Ramos (cell line): ENCODE data around the gene SNTA1.
"Not testable (repeated sequence)": the region's sequence is repeated elsewhere in the genome, so short reads cannot be mapped to it uniquely, and the experiment has no call there.

ENCODE experiments used
- in situ Hi-C: fragments of 300-500 bp; cut with MboI; formaldehyde crosslinking; loops from one replicate; pipeline ENCODE4 v1.14.3; 2022; ENCODE audit warnings: low sequenced_read_pairs; ENCODE audit not compliant: unreplicated experiment

The SNTA1 gene

DNA sequence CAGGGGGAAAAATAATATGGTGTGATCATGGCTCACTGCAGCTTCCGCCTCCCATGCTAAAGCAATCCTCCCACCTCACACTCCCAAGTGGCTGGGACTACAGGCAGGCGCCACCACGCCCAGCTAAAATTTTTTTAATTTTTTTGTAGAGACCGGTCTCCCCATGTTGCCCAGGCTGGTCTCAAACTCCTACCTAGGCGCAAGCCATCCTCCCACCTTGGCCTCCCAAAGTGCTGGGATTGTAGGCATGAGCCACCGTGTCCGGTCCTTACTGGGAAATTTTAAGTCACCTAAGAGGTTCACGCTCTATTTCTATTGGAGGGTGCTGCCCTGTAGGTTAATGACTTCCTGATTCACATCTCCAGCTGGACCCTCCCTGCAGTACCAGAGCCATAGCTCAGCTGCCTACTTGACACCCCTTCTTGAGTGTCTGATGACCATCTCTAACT is 41.6 kb downstream of the SNTA1 start:
- in situ Hi-C loops = no loop called here

DNA sequence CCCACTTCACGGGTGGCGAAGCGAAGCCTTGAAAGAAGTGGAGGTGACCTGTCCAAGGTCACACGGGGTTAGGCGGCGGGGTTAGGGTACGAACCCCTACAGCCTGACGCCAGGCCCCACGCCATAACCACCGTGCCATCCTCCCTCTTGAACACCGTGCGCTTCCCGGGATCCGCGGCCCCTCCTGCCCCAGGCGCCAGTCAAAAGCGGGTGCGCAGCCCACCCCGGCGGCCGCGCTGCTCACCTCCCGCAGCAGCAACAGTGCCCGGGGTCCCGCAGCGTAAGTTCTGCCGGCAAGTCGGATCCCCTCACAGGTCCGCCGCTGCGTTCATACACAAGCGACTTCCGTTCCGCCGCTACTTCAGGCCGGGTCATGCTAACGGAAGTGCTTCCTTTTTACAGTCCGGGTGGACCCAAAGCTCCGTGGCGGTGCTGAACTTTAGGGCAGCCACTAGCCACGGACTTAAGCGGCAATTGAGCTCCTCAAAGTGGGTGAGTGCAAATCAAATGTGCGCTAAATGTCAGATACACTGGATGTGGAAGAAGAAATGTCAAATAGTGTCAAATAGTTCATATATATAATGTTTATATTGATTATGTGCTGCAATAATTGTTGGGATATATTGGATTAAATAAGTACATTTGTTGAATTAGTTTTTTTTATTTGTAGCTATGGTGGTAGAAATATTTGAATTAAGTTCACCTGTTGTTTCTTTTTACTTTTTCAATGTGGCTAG is 42.2 kb downstream of the SNTA1 start, which contains the start of gene CDK5RAP1:
Gene CDK5RAP1 (minus strand): TSS at position 336 of the 737 bp plus-strand sequence. CDS start 4,455 bp downstream, outside the sequence.
- in situ Hi-C loops = no loop called here

DNA sequence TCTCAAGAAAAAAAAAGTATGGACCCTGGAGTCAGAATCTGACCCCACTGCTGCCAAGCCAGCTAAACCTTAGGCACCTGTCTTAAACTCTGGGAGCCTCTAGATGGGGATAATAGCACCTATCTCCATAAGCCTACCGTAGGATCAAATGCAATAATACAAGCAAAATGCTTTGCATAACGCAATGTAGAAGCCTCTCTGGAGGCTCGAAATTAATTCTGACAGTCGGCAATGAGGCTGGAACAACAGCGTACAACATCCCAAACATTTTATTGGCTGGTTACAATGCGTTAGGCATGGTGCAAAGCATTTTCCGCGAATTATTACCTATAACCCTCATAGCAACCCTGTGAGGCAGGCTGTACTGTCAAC is 42.8 kb downstream of the SNTA1 start:
- in situ Hi-C loops = no loop called here

DNA sequence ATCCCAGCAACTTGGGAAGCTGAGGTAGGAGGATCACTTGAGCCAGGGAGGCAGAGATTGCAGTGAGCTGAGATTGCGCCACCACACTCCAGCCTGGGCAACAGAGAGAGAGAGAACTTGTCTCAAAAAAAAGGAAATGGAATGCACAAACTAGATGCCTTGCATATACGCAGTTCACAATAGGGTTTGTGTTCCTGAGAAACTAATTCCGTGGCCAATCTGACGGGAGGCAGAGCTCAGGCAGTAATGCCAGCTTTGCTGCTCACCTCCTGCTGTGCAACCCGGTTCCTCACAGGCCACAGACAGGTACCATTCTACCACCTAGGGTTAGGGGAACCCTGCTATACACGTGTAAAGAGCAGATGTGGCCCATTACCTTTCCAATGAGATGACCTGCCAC is 43.6 kb downstream of the SNTA1 start:
- in situ Hi-C loops = no loop called here

DNA sequence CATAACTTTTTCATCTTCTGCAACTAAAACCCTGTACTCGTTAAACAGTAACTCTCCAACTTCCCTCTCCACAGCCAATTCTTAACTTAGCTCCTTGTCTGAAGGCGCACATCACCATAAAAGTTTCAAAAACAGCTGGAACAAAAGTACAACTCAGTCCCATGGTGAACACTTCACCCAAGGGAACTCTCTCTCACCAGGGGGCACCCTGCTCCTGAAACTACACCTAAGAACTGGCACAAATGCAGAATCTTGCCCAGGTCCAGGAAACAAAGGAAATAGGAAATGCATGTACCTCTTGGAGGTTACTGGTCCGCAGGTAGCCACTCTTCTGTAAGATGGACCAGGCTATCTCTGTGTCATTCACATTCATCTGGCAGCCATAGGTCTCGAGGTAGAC is 48.8 kb downstream of the SNTA1 start:
- in situ Hi-C loops = no loop called here

DNA sequence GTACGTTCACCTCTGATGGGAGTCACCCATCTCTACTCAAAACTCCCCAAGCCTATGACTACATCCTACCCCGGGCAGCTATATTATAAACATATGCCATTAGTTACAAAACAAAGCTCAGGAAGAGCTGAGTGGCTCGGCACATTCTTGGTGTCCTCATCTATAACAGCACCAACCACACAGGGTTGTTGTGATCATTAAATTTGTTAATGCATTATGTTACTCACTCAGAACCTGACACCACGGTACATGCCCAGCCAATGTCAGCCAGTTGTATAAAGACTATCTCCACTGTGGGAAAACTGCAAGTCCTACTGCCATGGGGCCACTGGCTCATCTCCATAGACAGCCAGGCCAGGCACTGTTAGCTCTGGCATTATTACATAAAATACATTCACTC is 50.0 kb downstream of the SNTA1 start:
- in situ Hi-C loops = no loop called here

DNA sequence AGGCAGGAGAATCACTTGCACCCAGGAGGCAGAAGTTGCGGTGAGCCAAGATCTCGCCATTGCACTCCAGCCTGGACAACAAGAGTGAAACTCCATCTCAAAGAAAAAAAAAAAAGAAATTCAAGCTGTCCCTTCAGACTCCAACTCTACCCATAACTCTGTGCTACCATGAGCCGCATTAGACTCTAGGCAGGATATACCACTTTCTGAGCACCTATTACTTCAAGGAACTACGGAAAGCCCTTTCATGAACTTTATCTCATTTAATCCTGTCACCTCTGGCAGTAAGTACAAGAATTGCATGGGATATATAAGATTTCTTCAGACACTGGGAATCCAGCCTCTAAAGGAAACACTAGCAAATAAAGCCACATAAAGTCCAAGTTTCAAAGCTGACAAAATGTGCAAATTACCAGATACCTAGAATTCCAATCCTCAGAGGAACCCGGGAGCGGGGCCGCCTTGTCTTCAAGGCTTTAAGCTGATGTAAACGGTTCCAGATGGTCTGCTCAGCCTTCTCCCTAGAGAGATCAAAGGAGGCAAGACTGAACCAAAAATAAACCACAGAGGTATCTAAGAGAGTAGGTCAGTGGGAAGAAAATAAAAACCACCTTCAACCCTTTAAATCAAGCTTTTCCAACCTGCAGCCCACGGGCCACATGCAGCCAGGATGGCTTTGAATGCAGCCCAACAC is 51.7 kb downstream of the SNTA1 start:
- in situ Hi-C loops = no loop called here

DNA sequence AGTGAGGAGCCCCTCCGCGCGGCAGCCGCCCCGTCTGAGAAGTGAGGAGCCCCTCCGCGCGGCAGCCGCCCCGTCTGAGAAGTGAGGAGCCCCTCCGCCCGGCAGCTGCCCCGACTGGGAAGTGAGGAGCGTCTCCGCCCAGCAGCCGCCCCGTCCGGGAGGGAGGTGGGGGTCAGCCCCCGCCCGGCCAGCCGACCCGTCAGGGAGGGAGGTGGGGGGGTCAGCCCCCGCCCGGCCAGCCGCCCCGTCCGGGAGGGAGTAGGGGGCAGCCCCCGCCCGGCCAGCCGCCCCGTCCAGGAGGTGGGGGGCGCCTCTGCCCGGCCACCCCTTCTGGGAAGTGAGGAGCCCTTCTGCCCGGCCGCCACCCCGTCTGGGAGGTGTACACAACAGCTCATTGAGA is 54.2 kb downstream of the SNTA1 start:
- in situ Hi-C loops = not testable (repeated sequence)

DNA sequence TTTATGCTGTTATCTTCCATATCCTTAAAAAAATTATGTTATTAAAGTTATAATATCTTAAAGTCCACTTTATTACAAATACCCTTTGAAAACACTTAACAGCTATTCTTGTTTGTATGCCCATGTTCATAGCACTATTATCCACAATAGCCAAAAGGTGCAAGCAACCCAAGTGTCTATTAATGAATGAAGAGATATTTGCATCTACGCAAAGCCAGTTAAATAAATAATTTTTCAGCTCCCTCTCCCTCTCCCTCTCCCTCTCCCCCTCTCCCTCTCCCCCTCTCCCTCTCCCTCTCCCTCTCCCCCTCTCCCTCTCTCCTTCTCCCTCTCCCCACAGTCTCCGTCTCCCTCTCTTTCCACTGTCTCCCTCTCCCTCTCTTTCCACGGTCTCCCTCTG is 55.3 kb downstream of the SNTA1 start:
- in situ Hi-C loops = no loop called here

DNA sequence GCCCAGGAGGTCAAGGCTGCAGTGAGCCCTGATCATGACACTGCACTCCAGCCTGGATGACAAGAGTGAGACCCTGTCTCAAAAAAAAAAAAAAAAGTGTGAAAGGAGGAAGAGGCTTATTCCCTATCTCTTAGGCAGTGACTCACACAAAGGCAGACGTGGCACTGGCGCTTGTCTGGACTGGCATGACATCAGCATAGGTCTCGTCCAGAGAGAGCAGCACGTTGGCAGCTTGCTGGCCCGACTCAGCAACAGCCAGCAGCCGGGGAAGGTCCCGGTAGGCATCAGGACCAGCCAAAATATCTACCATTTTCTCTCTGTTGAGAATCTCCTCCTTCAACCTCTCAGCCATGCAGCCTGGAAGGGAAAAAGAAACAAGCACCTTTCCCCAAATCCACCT is 56.4 kb downstream of the SNTA1 start:
- in situ Hi-C loops = no loop called here

DNA sequence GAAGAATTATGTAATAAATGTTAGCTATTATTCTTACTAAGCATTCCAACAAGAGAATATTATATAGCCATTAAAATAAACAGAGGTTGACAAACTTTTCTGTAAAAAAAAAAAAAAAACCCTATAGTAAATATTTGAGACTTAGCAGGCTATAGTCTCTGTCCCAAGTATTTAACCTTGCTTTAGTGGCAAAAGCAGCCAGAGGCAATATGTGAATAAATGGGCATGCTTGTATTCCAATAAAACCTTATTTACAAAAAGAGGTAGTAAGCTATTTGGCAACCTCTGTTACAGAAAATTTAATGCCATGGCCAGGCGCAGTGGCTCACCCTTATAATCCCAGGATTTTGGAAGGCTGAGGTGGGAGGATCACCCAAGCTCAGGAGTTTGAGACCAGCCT is 56.9 kb downstream of the SNTA1 start:
- in situ Hi-C loops = no loop called here

DNA sequence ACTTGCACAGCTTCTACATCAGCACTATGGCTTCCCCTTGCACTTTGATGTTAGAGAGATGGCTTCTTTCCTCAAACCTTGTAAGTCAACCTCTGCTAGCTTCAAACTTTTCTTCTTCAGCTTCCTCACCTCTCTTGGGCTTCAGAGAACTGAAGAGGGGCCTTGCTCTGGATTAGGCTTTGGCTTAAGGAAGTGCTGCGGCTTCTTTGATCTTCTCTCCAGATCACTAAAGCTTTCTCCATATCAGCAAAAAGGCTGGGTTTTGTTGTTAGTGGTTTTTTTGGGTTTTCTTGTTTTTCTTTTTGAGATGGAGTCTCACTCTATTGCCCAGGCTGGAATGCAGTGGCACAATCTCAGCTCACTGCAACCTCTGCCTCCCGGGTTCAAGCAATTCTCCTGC is 66.2 kb downstream of the SNTA1 start:
- in situ Hi-C loops = no loop called here

DNA sequence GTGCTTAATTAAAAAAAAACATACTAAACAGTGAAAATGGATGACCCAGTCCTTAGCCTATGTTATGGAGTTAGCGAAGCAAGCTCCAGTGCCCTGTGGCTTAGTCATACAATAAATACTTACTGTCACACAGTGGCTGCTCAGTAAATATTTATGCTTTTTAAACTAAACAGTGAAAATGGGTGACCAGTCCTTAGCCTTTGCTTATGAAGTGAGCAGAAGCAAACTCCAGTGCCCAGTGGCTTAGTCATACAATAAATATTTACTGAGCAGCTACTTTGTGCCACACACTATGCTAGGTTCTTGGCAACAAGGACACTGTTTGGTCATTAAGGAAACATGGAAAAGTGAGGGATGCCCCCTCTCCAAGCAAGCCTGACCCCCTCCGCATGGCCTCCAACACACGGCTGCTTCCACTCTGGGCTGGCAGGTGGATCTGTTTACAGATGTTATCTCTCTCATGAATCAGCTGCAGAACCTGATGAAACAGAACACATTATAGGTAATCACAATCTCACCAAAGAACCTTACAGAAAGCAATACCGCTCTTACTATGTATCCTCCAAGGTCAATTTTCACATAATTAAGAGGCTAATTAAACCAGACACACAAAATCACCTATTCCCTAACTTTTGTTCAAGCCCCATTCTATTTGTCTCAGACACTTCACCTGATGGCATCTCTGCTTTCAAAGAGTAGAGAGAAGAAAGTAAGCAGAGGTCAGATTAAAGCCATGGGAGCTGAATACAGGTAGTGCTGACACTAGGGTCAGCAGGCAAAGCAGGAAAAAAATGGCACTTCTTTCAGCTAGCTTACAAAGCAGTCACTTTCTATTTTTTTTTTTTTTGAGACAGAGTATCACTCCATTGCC is 69.6 kb downstream of the SNTA1 start:
- in situ Hi-C loops = no loop called here

DNA sequence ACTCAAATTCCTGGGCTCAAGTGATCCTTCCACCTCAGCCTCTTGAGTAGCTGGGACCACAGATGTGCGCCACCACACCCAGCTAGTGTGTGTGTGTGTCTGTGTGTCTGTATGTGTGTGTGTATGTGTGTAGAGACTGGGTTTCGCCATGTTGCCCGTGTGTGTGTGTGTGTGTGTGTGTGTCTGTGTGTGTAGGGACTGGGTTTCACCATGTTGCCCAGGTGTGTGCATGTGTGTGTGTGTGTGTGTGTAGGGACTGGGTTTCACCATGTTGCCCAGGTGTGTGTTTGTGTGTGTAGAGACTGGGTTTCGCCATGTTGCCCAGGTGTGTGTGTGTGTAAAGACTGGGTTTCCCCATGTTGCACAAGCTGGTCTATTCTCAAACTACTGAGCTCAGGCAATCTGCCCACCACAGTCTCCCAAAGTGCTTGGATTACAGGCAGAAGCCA is 70.5 kb downstream of the SNTA1 start:
- in situ Hi-C loops = no loop called here

DNA sequence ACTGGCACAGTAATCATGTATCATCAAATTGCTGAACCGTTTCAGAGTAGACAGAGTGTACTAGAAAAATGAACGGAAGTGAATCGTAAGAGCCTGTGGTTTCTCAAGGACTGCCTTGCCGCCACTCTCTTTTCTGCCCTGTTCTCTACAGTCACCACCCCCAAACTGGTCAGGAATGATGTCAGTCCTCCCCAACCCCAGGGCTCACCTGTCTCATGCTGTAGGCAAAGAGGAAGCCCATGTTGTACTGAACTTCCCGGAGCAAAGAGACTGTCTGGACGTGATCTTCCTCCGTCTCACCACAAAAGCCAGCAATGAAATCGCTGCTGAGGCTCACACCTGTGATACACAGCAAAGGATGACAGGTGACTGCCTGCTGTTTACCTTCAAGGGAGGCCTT is 73.3 kb downstream of the SNTA1 start:
- in situ Hi-C loops = no loop called here

DNA sequence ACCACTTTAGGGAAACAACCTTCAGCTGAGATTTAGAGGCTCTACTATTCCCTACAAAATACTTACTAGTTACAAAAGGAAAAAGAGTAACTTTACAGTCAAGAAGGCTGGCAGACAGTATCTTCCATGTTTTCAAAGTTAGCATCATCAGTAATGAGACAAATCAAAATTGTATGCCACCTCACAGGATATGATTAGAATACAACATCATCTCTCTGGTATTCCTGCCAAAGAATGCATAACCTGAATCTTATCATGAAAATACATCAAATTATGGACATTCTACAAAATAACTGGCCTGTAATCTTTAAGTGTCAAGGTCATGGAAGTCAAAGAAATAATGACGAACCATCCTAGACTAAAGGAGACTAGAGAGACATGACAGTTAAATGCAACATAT is 80.7 kb downstream of the SNTA1 start:
- in situ Hi-C loops = no loop called here

DNA sequence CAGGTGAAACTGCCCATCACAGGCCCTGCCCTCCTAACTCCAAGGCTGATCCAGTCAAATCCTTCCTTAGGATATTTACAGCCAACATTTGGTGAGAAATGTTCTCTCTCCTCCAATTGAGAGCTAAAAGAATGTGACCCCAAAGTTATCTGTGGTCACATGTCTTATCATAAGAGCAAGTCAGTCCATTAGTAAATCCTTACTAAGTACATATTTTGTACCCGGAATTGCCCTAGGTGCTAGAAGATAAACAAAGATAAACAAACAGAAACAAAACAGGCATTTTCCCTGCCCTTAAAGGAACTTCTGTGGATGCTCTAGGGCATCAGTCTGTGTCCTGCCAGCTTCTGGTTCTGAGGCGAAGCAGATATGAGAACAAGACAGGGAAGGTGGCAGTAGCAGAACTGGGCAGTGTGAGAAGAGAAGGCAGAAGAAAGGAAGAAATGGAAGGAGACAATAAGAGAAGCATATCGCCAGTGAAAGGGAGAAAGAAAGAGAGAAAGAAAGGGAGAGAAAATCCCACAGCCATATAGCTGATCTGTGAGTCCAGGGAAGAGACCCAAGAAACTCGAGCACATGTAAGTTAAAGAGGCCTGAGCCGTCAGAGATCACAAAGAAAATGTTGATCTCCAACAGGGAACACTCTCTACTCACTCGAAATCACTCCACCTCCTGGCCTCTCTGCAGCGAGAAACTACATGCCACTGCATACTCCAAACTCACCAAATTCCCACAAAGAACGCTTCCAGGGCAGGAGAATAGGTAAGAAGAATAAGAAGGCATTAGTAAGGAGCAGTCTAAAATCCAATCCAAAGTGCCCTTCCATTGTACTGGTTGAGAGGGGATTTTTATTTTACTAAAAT is 83.9 kb downstream of the SNTA1 start:
- in situ Hi-C loops = no loop called here
